Esophagus muscularis mucosa (tissue), 4 donors: ENCODE data around the gene COL6A3. TPM values are rescaled to one million over a fixed set of nuclear protein-coding genes. Genes with fewer than 3 reads are reported as not detected.

Source experiments
- DNase-seq: peaks from one replicate; pipeline ENCODE4 v3.0.0-alpha.2; 2017; ENCODE audit errors: extremely low spot score
- H3K27ac ChIP-seq, 4 donors: fragments of 200-600 bp; sonication (generic); replicated peaks in 1 of 4; 1 replicate in 3 of 4; 2 replicates in 1 of 4; pipeline ENCODE4 v1.5.1; 2016 to 2019; ENCODE audit warnings: mild to moderate bottlenecking in 1 of 4
- H3K27me3 ChIP-seq, 4 donors: fragments of 200-600 bp; sonication (generic); one replicate each; pipeline versions ENCODE4 v1.5.1 to v1.6.0; 2016 to 2019
- H3K36me3 ChIP-seq, 4 donors: fragments of 200-600 bp; sonication (generic); one replicate each; pipeline ENCODE4 v1.5.1; 2016 to 2019
- H3K4me1 ChIP-seq, 4 donors: fragments of 200-600 bp; sonication (generic); one replicate each; pipeline ENCODE4 v1.5.1; 2016 to 2019
- H3K4me3 ChIP-seq, 4 donors: fragments of 200-600 bp; sonication (generic); 1 replicate in 2 of 4; 2 replicates in 2 of 4; pipeline ENCODE4 v1.5.1; 2016 to 2019; ENCODE audit warnings: mild to moderate bottlenecking in 4 of 4, moderate library complexity in 1 of 4
- H3K9me3 ChIP-seq, 4 donors: fragments of 200-600 bp; sonication (generic); 1 replicate in 3 of 4; 2 replicates in 1 of 4; pipeline ENCODE4 v1.5.1; 2016 to 2019
- EP300 ChIP-seq: sonication (generic); formaldehyde crosslinking; IDR thresholded peaks from one replicate; pipeline ENCODE4 v1.6.1; 2017; ENCODE audit warnings: antibody characterized with exemption
- POLR2A ChIP-seq: fragments of 450-650 bp; IDR thresholded peaks from one replicate; pipeline ENCODE4 v1.6.1; 2017; ENCODE audit warnings: antibody characterized with exemption, moderate library complexity, mild to moderate bottlenecking, low read depth
- POLR2AphosphoS5 ChIP-seq, 2 donors: sonication (generic); formaldehyde crosslinking; IDR thresholded peaks; one replicate each; pipeline ENCODE4 v1.6.1; 2017; ENCODE audit warnings: antibody characterized with exemption in 2 of 2
- whole genome bisulfite sequencing: methylation state at CpG from one replicate; pipeline ENCODE4 v1.1.5; 2018; 5-methylcytosine and 5-hydroxymethylcytosine counted together
- intact Hi-C: fragments of 100-400 bp; cut with DNase I; formaldehyde crosslinking; loops from one replicate; pipeline ENCODE4 v1.15.1; 2023
- total RNA-seq, 4 donors: library from RNA; depleted of rRNA; stranded (reverse); fragments of >200 nt; gene quantifications; one replicate each; pipeline versions ENCODE4 v1.1.0 to v1.2.1, GENCODE V29; 2016
- TF ChIP-seq, protein P1 (sequence below), 3 experiments: fragments of 200-600 bp in 2 of 3; fragments of 450-650 bp in 1 of 3; sonication (generic) in 2 of 3; IDR thresholded peaks; one replicate each; pipeline ENCODE4 v1.5.1; 2017 to 2019; ENCODE audit warnings: antibody characterized with exemption in 3 of 3, mild to moderate bottlenecking in 2 of 3, moderate library complexity in 1 of 3

The COL6A3 gene
- total RNA-seq, 4 donors from 2014 or later: 96.2 to 350 (median 192) TPM

DNA sequence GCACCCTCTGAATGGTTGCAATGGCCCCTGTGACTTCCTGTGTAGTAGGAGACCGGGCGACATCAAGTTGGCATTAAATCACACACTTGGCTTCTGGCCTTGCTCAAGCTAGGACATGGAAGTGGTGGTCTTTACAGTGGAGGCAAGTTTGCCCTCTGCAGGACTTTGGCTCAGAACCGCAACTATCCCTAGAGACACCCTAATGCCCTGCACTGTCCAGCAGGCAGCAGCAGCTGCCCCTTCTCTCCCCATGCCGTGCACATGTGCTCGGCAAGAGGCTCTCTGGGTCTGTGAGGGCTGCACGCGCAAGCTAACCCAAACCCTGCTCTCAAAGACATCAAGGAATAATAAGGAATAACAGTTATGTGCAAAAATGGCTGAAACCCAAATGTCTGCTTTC is 106.5 kb downstream of the COL6A3 start:
- peaks cover 8 to 60% (median 46%) of the 10 kb centered on the region in 4 donors for H3K4me1 ChIP-seq
- no peak for TF ChIP-seq POLR2A
- no peak for TF ChIP-seq EP300
- TF ChIP-seq POLR2AphosphoS5 (IDR thresholded peaks at IDR 0.05): no peak
- TF ChIP-seq, protein P1, sequence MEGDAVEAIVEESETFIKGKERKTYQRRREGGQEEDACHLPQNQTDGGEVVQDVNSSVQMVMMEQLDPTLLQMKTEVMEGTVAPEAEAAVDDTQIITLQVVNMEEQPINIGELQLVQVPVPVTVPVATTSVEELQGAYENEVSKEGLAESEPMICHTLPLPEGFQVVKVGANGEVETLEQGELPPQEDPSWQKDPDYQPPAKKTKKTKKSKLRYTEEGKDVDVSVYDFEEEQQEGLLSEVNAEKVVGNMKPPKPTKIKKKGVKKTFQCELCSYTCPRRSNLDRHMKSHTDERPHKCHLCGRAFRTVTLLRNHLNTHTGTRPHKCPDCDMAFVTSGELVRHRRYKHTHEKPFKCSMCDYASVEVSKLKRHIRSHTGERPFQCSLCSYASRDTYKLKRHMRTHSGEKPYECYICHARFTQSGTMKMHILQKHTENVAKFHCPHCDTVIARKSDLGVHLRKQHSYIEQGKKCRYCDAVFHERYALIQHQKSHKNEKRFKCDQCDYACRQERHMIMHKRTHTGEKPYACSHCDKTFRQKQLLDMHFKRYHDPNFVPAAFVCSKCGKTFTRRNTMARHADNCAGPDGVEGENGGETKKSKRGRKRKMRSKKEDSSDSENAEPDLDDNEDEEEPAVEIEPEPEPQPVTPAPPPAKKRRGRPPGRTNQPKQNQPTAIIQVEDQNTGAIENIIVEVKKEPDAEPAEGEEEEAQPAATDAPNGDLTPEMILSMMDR (IDR thresholded peaks at IDR 0.05): no peak
- 87% methylated on average over 6 of the region's 7 CpGs for WGBS
- DNase-seq: no peak
- H3K27me3 ChIP-seq: no peaks in the 10 kb centered on the region
- no peak overlapping the region for H3K4me3 ChIP-seq
- intact Hi-C loops: no loop called here
- no peaks in the 10 kb centered on the region for H3K9me3 ChIP-seq
- peak overlapping the region in 3 of 4 donors; percentile 1 to 96 (median 93) for H3K27ac ChIP-seq
- no peaks in the 10 kb centered on the region for H3K36me3 ChIP-seq

DNA sequence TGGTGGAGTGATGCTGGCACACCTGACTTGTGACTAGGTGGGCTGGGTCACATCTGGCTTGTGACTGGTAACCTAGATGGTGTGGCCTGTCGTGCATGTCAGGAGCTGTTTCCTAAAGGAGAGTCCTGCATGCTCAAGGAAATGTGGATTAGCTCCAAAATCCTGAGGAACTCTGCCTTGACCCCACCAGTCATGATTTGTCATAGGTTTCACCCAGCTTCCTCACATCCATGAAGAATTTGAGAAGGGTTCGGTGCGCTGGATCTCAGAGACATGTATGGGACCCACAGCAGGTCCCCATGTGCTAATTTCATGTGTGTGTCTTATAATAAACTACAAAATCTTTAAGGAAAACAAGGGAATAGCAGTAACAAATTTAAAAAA is 107.2 kb downstream of the COL6A3 start:
- no peaks in the 10 kb centered on the region for H3K36me3 ChIP-seq
- peaks cover 8 to 60% (median 46%) of the 10 kb centered on the region in 4 donors for H3K4me1 ChIP-seq
- H3K9me3 ChIP-seq: no peaks in the 10 kb centered on the region
- H3K27ac ChIP-seq: peak overlapping the region in 2 of 4 donors; percentile 13 to 93
- no peaks in the 10 kb centered on the region for H3K27me3 ChIP-seq
- intact Hi-C loops: no loop called here
- TF ChIP-seq, protein P1 (IDR thresholded peaks at IDR 0.05): no peak
- TF ChIP-seq EP300 (no peak), POLR2AphosphoS5 (IDR thresholded peaks at IDR 0.05) (no peak), POLR2A (no peak)
- 97% methylated on average over 3 of the region's 3 CpGs for WGBS
- no peak overlapping the region for H3K4me3 ChIP-seq
- DNase-seq: no peak

DNA sequence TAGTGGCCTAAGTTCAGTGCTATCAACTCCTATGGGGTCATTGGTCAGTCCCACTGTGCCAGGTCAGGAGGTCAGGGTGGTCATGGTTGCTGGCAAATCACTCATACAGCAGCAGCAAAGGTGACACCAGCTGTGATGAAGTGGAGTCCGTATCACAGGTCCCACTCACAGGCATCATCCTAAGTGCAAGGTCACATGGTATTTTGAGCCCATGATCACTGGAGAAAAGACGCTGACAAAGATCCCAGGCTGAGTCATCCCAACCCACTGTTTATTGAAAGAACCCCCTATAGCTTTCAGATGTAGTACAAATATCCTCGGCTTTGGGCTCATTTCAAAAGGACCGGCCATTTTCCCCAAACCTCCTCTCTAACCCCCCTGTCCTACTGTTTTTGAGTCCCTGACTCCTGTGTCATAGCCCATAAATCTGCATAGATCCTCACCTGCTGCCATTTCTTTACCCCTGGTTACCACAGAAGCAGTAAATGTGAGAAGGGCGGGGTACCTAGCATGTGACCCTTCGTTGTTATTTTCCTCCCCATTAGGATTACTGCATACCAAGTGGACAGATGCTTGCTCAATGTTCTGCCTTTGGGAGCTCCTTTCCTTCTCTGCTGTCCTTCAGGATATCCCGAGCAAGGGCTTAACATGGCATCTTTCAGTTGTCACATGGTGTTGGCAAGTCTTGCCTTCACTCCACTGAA is 107.7 kb downstream of the COL6A3 start:
- intact Hi-C loops: no loop called here
- H3K27me3 ChIP-seq: no peaks in the 10 kb centered on the region
- TF ChIP-seq, protein P1 (IDR thresholded peaks at IDR 0.05): no peak
- TF ChIP-seq EP300 (no peak), POLR2AphosphoS5 (IDR thresholded peaks at IDR 0.05) (no peak), POLR2A (no peak)
- no peaks in the 10 kb centered on the region for H3K9me3 ChIP-seq
- H3K36me3 ChIP-seq: no peaks in the 10 kb centered on the region
- no peak for DNase-seq
- H3K4me1 ChIP-seq: peaks cover 8 to 59% (median 43%) of the 10 kb centered on the region in 4 donors
- H3K27ac ChIP-seq: peak overlapping the region in 3 of 4 donors; percentile 10 to 93 (median 13)
- 79% methylated on average over 7 of the region's 7 CpGs for WGBS
- H3K4me3 ChIP-seq: no peak overlapping the region

DNA sequence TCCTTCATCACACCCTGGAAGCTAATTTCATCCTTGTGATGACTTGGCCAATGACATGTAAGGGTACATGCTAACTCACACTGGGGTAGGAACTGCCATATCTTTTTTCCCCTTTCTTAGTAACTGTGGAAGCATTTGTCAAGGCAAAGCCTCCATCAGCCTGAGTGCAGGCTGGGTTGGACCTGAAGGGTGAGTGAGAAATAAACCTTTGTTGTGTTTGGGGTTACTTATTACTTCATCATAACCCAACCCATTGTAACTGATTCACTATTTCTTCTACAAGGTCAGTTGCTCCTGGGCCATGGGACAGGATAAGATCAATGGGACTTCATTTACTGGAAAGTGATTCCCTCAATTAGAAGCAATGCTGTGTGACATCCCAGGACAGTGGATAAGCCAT is 108.4 kb downstream of the COL6A3 start:
- no peak for DNase-seq
- Histone ChIP-seq H3K27ac (peak overlapping the region in 1 of 4 donors; percentile 5), H3K9me3 (no peaks in the 10 kb centered on the region), H3K36me3 (no peaks in the 10 kb centered on the region), H3K4me3 (no peak overlapping the region), H3K27me3 (peaks cover 0 to 1% (median 0%) of the 10 kb centered on the region in 4 donors), H3K4me1 (peaks cover 12 to 53% (median 43%) of the 10 kb centered on the region in 4 donors)
- TF ChIP-seq POLR2AphosphoS5 (IDR thresholded peaks at IDR 0.05): no peak
- TF ChIP-seq, protein P1 (IDR thresholded peaks at IDR 0.05): no peak
- no peak for TF ChIP-seq POLR2A
- TF ChIP-seq EP300: no peak
- intact Hi-C loops: no loop called here
